Measurements from ENCODE around the gene ZNF488.

Gene ZNF488

GRCh38 chr10:47368431-47369180 is 15.5 kb downstream of the ZNF488 start:
- no peak overlapping the region for H3K4me3 ChIP-seq (ENCODE audit: low read depth, low read length)
- TF ChIP-seq CTCF (IDR thresholded peaks at IDR 0.05; ENCODE audit: low read depth, low read length) = no peak

- no peak for TF ChIP-seq CTCF (IDR thresholded peaks at IDR 0.05; ENCODE audit: low read depth, low read length)
- H3K4me3 ChIP-seq (ENCODE audit: low read depth, low read length) = no peak overlapping the region
Measured at GRCh38 chr10:47367646-47368045, 16.4 kb downstream of the ZNF488 start.

GRCh38 chr10:47366731-47367460 is 17.2 kb downstream of the ZNF488 start:
- TF ChIP-seq CTCF (IDR thresholded peaks at IDR 0.05; ENCODE audit: low read depth, low read length) = no peak
- no peak overlapping the region for H3K4me3 ChIP-seq (ENCODE audit: low read depth, low read length)

GRCh38 chr10:47366181-47366631 is 17.9 kb downstream of the ZNF488 start:
- H3K4me3 ChIP-seq (ENCODE audit: low read depth, low read length) = no peak overlapping the region
- TF ChIP-seq CTCF (IDR thresholded peaks at IDR 0.05; ENCODE audit: low read depth, low read length) = no peak

DNA sequence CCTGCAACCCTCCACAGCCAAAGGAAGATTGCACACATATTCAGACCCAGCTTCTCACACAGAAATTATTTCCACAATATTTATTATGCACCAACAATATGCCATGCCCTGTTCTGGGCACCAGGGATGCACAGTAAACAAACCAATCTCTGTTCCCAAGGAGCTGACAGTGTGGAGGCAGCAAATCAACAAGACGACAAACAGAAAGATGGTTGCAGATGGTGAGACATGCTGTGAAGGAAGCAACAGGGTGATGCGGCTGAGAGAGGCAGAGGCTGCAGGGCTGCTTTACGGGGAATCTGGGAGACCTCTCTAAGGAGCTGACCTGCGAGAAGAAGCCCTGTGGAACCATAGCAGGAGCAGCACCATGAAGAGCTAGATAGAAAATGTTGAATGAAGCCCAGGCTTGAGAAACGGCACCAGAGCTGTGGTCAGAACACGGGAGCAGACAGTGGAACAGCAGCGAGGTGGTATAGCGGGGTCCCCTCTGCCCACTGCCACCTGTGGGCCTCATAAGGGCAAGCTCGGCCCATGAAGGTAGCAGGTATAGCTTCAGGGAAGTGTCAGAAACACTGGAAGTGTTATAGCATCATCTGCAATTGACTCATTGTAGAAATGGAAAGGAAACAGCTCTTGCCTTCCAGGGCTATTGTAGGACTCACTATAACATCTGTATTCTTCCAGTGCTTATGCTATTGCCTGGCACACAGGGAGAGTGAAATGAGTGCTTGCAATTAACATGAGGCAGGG is 18.5 kb downstream of the ZNF488 start:
- TF ChIP-seq CTCF (IDR thresholded peaks at IDR 0.05; ENCODE audit: low read depth, low read length) = no peak
- no peak overlapping the region for H3K4me3 ChIP-seq (ENCODE audit: low read depth, low read length)

GRCh38 chr10:47364911-47365310 is 19.2 kb downstream of the ZNF488 start:
- TF ChIP-seq CTCF (IDR thresholded peaks at IDR 0.05; ENCODE audit: low read depth, low read length) = no peak
- no peak overlapping the region for H3K4me3 ChIP-seq (ENCODE audit: low read depth, low read length)
